Dedifferentiated amniotic fluid mesenchymal stem cell (primary cell): ENCODE data around the gene KIF3B.
A peak's percentile ranks its signal among the peaks of the same experiment; 100 is the strongest.
"Not testable (repeated sequence)": the region's sequence is repeated elsewhere in the genome, so short reads cannot be mapped to it uniquely, and the experiment has no call there.

Experiments
- DNase-seq: peaks from one replicate; pipeline ENCODE4 v3.0.0-alpha.2; 2016; ENCODE audit errors: extremely low spot score

KIF3B gene

DNA sequence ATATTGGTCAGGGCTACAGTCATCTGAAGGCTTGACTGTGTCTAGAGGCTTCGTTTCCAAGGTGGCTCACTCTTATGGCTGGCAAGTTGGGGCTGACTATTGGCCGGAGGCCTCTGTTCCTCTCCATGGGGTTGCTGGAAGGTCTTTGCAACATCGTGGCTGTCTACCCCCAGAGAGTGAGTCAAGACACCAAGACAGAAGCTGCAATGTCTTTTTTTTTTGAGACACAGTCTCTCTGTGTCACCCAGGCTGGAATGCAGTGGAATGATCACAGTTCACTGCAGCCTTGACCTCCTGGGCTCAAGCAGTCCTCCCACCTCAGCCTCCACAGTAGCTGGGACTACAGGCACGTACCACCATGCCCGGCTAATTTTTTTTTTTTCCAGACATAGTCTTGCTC lies 29.4 kb upstream of the KIF3B start:
- no peak for DNase-seq

DNA sequence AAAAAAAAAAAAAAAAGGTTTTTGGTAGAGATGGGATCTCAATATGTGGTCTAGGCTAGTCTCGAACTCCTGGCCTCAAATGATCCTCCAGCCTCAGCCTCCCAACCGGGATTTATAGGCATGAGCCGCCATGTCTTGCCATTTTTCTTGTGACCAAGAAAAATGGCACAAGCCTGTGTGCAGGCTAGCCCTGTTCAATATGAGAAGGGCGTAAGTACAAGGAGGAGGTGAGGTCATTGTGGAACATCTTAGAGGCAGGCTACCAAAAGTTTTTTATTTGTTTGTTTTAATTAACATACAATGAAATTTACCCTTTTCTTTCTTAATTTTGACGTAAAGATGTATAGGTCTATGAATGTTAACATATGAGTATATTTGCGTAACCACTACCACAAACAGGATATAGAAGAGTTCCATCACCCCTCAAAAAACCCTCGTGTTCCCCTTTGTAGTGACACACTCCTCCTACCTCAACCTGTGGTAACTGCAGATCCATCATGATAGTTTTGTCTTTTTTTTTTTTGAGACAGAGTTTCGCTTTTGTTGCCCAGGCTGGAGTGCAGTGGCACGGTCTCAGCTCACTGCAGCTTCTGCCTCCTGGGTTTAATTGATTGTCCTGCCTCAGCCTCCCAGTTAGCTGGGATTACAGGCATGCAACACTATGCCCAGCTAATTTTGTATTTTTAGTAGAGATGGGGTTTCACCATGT lies 28.3 kb upstream of the KIF3B start:
- no peak for DNase-seq

DNA sequence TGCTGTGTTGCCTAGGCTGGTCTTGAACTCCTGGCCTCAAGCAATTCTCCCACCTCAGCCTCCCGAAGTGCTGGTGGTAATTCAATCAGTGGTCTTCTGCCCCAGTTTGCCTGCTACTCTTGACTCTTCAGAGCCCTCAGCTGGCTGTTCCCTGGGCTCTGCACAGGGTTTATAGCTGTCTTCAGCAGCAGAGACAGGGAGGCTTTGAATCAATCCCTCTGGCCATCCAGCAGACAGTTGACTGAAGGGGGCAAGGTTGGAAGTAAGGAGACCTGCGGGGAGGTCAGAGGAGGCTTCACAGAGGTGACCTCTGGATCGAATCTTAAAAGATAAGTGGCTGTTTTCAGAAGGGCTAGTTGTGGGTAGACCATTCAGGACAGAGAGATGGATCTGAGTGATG lies 26.0 kb upstream of the KIF3B start:
- DNase-seq: no peak

DNA sequence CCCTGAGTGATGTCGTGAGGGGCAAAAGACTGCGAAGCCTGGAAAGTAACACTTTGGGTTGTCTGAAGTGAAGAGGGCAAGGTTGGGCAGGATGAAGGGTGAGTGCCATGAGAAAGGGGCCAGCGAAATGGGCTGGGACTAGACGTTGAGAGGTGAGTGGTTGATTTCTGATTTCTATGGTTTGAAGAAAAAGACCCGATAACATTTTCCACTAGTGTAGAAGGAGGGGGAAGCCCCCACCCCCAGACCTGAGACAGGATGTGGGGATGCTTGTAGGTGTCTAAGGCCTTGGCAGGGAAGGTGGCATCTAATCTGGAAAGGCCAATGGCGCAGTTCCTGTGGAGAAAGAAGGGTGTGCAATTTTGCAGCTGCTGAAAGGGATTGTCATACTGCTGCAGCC lies 25.3 kb upstream of the KIF3B start:
- DNase-seq: no peak

DNA sequence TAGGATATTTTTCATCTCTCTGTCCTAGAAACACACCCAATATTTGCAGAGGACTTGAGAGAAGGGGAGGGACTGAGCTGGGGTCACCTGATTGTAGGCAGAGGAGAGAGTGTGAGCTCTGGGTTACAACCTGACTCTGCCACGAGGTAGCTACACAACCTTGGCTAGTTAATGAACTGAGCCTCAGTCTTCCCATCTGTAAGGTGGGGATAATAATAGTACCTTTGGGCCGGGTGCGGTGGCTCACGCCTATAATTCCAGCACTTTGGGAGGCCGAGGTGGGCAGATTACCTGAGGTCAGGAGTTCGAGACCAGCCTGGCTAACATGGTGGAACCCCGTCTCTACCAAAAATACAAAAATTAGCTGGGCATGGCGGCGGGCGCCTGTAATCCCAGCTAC lies 16.5 kb upstream of the KIF3B start:
- DNase-seq: not testable (repeated sequence)

DNA sequence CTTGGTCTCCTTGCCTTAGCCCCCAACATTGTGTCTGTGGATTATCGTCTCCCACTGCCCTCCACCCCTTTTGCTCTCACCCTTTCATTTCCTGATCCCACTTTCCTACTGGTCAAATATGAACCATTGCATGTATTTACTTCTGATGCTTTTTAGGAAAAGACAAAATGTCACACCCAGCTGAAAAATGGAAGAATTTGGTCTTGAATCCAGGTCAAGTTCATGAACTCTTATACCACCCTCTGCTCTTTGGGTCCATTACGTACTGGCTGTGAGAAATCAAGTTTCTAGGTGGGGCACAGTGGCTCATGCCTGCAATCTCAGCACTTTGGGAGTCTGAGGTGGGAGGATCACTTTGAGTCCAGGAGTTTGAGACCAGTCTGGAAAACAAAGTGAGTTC lies 15.8 kb upstream of the KIF3B start:
- DNase-seq: no peak

DNA sequence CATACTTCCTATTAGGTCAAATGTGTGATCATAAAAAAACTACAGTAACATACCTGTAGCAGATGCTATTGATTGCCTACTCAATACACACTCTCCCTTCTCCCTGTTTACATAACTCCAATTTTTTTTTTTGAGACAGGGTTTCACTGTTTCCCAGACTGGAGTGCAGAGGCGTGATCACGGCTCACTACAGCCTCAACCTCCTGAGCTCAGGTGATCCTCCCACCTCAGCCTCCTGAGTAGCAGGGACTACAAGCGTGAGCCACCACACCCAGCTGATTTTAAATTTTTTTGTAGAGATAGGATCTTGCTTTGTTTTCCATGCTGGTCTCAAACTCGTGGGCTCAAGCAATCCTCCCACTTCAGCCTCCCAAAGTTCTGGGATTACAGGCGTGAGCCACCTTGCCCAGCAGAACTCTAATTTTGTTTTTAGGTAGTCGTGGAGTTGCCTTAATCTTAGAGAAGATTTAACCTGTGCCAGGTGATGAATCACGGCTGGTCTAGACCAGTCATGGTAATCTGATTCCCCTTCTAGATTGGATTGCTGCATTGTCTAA lies 14.0 kb upstream of the KIF3B start:
- no peak for DNase-seq

DNA sequence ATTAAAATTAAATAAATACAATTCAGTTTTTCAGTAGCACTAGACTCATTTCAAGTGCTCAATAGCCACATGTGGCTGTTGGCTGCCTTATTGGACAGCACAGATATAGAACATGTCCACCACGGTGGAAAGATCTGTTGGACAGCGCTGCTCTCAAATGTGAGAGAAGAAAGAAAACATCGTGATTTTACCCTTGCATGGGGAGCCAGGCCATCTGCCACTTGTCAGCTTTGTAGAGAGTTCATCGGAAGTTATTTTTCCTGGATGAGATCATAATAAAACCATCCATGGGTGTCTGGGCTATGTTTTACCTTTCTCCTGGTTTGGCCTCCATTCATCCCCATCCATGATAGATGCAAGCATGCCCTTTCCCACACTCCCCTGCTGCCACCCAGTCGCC lies 5.8 kb upstream of the KIF3B start:
- no peak for DNase-seq

DNA sequence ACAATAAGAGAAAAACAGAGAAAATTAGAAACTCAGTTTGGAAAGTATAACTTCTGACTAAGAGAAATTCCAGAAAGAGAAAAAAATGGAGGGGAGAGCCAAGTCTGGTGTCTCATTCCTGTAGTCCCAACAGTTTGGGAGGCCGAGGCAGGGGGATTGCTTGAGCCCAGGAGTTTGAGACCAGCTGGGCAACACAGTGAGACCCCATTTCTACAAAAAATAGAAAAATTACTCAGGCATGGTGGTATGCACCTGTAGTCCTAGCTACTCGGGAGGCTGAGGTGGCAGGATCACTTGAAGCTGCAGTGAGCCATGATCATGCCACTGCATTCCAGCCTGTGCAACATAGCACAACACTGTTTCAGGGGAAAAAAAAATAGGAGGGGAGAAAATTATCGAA lies 3.1 kb upstream of the KIF3B start:
- no peak for DNase-seq

DNA sequence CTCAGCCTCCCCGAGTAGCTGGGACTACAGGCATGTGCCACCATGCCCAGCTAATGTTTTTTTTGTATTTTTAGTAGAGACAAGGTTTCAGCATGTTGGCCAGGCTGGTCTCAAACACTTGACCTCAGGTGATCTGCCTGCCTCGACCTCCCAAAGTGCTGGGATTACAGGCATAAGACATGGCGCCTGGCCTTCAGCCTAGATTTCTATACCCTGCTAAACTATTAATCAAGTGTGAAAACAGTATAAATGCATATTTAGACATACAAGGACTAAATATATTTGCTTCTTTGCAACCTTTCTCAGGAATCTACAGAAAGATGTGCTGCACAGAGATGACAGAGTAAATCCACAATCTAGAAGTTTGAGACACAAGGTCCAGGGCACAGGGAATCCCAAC lies 2.3 kb upstream of the KIF3B start:
- not testable (repeated sequence) for DNase-seq

DNA sequence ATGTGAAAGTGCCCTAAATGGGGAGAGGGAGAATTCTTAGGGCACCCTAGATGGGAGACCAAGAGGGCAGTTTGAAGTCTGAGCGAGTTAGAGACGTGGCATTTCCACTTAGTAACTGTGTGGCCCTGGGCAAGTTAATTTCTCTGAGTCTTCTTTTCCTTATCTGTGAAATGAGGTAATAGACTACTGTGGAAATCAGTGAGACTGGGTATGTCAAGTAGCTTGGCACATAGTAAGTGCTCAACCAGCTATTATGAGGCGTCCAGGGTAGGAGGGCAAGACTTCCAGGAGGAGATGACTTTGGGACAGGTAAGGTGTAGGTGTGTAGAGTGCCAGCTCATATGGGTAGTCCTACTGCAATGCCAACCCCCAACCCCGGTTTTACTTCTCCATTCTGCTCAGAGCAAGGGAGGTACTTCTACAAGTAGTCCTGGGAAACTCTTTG lies 770 bp downstream of the KIF3B start:
- peak; percentile 18 for DNase-seq

DNA sequence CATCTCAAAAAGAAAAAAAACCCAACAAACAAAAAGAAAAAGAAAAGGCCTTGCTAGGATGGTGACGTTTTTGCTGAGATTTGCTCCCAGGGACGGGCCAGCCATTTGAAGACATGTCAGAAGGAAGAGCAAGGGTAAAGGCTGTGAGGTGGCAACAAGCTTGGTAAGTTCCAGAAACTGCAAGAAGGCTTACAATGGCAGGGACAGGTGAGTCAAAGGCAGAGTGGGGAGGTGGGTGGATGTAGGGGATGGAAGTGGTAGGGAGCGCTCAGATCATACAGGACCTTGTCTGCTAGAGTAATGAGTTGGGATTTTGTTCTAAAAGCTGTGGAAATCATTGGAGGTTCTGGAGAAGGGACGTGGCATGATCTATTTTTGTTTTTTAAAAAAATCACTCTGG lies 4.3 kb downstream of the KIF3B start:
- no peak for DNase-seq

DNA sequence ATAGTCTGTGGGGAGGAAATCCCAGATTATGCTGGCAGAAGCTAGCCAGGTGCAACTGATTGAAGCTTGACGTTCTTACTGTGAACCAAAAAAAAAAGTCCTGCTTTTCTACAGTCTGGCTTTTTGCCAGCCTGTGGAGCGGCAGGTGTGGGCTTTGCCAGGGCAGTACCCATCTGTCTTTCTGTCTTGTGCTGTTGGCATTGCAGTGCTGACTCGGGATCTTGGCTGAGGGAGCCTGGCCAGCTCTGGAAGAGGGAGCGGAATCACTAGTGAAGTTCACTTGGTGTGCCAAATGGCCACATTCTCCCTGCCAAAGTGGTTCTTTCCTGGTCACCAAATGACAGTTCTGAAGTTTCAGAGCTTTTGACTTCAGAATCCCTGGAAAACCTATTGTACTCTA lies 5.0 kb downstream of the KIF3B start:
- no peak for DNase-seq

DNA sequence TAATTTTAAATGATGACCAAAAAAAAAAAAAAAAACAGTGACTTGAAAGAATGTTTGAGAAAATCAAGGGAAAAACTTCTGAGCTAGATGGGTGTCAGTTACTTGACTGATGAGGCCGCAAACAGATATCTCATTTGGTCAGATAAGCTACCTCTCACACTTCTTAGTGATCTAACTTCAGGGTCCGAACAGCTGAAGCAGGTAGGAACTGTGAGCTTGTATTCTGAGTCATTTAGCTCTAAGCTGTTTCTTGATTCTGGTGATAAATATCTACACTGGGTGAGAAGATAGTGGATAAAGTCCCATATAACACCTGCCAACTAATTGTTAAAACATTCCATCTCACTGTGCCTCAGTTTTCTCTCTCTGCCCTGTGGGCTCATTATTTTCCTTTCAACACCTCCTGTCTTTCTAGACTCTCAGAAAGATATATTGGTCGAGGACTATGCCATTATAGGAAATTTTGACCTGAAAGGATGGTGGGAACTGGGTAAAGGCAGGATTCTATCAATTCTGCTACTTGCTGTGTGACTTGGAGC lies 7.7 kb downstream of the KIF3B start:
- no peak for DNase-seq

DNA sequence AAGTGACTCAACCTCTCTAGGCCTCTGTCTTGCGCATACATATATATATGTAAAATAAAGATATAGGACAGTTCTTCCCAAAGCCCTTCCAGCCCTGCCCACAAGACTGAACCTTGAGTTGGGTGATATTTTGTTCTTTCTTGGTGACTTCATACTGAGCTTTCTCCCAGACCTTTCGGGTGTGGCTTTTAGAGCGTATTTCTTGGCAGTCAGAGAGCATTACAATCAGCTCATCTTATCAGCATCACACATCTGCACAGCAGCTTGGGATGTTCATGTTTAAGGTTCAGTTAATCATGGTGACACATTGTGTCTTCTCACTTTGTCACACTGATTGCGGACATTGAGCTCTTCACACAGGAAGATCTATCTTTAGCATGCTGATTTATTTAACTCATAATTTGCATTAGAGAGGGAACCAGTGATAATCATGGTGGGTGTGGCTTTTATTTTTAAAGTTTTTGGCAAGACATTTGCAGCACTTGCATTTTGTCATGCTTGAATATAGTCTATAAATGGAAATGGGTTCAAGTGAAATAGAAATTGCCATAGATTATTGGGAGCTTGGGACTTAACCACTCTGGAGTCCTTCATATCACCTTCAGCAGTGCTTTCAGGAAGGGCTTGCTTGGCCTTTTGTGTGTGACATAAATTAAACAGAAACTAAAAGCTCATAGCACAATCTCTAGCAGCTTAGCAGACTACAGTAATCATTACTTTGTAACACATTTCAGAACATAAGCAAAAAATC lies 8.3 kb downstream of the KIF3B start:
- DNase-seq: peak; percentile 17

DNA sequence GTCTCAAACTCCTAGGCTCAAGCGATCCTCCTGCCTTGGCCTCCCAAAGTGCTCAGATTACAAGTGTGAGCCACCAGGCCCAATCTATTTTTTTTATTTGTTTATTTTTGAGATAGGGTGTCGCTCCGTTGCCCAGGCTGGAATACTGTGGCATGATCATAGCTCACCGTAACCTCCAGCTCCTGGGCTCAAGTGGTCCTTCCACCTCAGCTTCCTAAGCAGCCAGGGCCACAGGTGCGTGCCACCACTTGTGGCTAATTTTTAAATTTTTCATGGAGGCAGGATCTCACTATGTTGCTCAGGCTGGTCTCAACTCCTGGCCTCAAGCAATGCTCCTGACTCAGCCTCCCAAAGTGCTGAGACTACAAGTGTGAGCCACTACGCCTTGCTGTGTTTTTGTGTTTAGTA lies 9.8 kb downstream of the KIF3B start:
- DNase-seq: no peak

DNA sequence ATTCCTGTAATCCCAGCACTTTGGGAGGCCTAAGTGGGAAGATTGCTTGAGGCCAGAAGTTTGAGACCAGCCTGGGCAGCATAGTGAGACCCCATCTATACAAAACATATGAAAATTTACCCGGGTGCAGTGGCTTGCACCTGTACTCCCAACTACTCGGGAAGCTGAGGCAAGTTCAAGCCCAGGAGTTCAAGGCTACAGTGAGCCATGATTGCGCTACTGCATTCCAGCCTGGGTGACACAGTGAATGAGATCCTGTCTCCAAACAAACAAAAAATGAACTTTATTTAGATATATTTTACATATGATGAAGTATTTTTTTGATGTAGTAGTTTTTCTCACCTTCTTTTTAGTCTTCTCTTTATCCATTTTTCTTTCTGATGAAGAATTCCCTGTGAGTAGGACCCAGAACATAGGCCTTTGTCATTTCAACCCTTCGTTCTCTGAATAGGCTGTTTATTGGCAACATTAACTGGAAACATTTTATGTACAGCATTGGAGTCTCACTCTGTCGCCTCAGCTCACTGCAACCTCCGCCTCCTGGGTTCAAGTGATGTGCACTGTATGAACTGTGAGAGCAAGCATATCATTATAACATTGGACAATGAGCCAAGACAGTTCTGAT lies 10.9 kb downstream of the KIF3B start:
- DNase-seq: no peak

DNA sequence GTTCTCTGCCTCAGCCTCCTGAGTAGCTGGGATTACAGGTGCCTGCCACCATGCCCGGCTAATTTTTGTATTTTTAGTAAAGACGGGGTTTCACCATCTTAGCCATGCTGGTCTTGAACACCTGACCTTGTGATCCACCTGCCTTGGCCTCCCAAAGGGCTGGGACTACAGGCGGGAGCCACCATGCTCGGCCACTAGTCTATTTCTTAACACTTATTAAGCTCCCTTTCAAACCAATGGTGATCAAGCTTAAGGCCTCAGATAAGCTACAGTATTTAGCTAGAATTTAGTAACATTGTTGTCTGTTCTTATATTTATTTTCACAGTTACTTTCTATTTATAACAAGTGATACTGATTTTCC lies 11.8 kb downstream of the KIF3B start:
- not testable (repeated sequence) for DNase-seq

DNA sequence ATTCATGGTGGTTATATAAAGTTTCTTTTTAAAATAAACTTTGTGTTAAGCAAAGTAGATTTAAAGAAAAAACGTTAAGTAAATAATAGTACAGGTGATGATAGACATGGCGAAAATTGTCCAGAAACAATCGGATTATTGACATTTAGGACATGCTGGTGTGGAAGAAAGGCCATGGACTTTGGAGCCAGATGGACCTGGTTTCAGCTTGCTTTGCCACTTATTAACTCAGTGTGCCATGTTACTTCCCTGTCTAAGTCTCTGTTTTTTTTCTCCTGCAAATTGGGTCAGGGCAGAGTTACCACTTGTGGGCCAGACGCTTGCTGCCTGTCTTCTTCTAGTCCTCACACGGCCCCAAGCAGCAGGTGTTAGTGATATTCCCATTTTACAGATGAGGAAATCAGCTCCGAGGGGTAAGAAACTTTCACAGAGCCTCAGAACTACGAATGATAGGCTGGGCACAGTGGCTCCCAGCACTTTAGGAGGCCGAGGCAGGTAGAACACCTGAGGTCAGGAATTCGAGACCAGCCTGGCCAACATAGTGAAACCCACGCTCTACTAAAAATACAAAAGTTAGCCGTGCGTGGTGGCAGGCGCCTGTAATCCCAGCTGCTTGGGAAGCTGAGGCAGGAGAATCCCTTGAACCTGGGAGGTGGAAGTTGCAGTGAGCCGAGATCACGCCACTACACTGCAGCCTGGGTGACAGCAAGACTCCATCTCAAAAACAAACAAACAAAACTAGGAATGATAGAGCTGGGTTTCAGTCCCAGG lies 12.4 kb downstream of the KIF3B start:
- DNase-seq: no peak

DNA sequence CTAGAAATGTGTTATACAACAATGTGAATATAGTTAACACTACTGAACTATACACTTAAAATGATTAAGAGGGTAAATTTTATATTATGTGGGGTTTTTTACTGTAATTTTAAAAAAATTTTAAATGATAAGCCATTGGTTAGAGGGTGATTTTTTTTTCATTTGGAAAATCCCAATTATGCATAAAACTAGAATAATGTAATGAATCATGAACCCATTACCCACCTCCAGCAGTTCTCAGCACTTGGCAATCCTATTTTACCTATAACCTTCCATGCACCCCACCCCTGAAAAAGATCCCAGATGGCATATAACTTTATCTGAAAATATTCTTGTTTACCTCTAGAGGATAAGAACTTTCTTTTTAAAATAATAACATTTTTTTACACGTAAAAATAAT lies 13.7 kb downstream of the KIF3B start:
- DNase-seq: no peak

DNA sequence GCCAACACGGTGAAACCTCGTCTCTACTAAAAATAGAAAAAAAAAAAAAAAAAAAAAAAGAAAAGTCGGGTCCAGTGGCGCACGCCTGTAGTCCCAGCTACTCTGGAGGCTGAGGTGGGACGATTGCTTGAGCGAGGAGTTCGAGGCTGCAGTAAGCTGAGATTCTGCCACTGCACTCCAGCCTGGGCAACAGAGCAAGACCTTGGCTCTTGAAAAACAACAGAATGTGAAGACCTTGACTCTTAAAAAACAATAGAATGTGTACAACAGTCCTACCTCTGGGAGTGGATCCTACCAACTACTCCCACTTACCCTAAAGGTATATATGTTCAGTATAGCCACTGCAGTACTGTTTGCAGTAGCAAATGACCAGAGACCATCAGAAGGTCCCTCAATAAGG lies 15.1 kb downstream of the KIF3B start:
- no peak for DNase-seq

DNA sequence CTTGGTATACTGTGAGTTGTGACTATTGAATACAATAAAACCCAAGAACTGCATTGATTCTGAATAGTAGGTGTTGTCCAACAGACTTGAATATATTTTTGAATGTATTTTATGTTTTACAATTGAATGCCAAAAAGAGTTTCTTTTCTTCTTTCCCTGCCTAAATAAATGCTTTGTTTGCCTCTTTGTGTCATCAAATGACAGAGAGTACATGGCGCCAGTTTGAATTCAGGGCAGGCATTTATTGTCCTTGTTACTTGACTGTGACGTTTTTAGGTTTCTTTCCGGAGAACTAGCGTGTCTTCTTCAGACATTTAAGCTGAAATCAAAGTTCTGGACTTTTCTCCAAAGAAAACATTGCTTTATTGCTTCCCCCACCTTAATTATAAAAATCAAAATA lies 16.6 kb downstream of the KIF3B start:
- DNase-seq: no peak
